ENCODE results near the gene GPC3. TPM values are rescaled to one million over a fixed set of nuclear protein-coding genes. Genes with fewer than 3 reads are reported as not detected.

GPC3 gene
- total RNA-seq, 4 donors from 2014 or later, result 4.9 to 10.9 (median 9.2) TPM

DNA sequence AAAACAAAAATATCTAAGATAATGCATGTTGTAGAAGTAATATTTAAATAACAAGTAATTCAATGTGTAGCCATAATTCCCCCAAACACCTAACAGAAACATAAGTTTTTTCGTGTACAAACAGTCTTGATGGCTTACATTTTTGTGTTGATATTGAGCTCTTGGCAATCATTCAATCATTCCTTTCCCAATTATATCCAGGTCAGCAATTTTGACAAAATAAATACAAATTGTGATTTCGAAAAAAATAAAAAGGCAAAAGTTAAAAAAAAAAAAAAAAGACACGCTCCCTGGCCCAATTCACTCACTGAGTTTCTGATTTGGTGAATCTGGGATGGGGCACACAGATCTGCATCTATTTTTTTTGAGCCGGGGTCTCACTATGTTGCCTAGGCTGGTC, 382.5 kb downstream of the GPC3 start:
- 82% methylated on average over 4 of the region's 4 CpGs for WGBS
- H3K4me3 ChIP-seq, result no peak overlapping the region
- no peak overlapping the region for H3K27ac ChIP-seq
- no peaks in the 10 kb centered on the region for H3K4me1 ChIP-seq
- no peak for TF ChIP-seq POLR2AphosphoS5 (IDR thresholded peaks at IDR 0.05)
- TF ChIP-seq, protein P1, sequence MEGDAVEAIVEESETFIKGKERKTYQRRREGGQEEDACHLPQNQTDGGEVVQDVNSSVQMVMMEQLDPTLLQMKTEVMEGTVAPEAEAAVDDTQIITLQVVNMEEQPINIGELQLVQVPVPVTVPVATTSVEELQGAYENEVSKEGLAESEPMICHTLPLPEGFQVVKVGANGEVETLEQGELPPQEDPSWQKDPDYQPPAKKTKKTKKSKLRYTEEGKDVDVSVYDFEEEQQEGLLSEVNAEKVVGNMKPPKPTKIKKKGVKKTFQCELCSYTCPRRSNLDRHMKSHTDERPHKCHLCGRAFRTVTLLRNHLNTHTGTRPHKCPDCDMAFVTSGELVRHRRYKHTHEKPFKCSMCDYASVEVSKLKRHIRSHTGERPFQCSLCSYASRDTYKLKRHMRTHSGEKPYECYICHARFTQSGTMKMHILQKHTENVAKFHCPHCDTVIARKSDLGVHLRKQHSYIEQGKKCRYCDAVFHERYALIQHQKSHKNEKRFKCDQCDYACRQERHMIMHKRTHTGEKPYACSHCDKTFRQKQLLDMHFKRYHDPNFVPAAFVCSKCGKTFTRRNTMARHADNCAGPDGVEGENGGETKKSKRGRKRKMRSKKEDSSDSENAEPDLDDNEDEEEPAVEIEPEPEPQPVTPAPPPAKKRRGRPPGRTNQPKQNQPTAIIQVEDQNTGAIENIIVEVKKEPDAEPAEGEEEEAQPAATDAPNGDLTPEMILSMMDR (IDR thresholded peaks at IDR 0.05), result no peak
- no peak for TF ChIP-seq EP300 (IDR thresholded peaks at IDR 0.05)
- TF ChIP-seq POLR2A (IDR thresholded peaks at IDR 0.05), result no peak
- DNase-seq (ENCODE audit: low spot score in 2 of 2), result no peak
- no peaks in the 10 kb centered on the region for H3K27me3 ChIP-seq
- H3K9me3 ChIP-seq, result no peaks in the 10 kb centered on the region
- H3K36me3 ChIP-seq, result no peaks in the 10 kb centered on the region

DNA sequence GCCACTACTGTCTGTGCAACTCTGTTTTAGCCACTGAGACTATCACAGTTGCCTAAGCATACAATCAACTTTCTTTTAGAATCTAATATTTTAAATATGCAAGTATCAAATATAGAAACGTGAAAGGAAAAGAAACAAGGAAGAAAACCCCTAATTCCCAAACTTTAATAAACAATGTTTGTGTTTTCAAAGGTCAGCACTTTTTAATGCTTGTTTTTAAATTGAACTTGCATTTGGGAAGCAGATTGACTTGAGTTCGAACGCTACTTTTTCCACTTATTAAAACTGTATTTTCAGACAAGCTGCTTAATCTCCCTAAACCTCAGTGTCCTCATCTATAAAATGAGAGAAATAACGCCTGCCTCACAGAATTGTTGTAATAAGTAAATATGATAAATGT, 384.3 kb downstream of the GPC3 start:
- Histone ChIP-seq H3K27ac (no peak overlapping the region), H3K4me3 (no peak overlapping the region), H3K4me1 (no peaks in the 10 kb centered on the region), H3K9me3 (no peaks in the 10 kb centered on the region), H3K27me3 (no peaks in the 10 kb centered on the region), H3K36me3 (no peaks in the 10 kb centered on the region)
- DNase-seq (ENCODE audit: low spot score in 2 of 2), result no peak
- 75% methylated on average over 4 of the region's 4 CpGs for WGBS
- TF ChIP-seq POLR2AphosphoS5 (IDR thresholded peaks at IDR 0.05) (no peak), POLR2A (IDR thresholded peaks at IDR 0.05) (no peak), EP300 (IDR thresholded peaks at IDR 0.05) (no peak)
- TF ChIP-seq, protein P1 (IDR thresholded peaks at IDR 0.05), result no peak

DNA sequence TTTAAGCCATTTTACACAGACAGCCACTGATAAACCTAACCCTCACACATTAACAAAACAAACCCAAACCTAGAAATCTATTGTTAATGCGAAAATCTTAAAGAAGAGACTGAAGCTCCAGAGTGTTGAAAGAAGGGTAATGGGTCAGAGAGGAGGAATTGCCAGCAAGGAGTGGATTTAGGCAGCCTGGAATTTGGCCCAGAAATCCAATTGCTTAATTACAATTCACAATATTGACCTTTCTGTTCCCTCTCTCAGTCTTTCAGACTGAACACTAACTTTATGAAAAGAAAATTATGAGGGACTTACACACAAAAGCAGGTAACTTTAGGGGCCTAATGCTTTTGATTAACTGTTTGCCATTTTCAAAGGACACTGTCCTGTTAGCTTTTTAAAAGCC, 384.9 kb downstream of the GPC3 start:
- no peaks in the 10 kb centered on the region for H3K27me3 ChIP-seq
- no peaks in the 10 kb centered on the region for H3K9me3 ChIP-seq
- 83% methylated on average over 1 of the region's 1 CpG for WGBS
- H3K27ac ChIP-seq, result no peak overlapping the region
- TF ChIP-seq, protein P1 (IDR thresholded peaks at IDR 0.05), result no peak
- TF ChIP-seq POLR2AphosphoS5 (IDR thresholded peaks at IDR 0.05), result no peak
- no peak for TF ChIP-seq EP300 (IDR thresholded peaks at IDR 0.05)
- no peak for TF ChIP-seq POLR2A (IDR thresholded peaks at IDR 0.05)
- no peaks in the 10 kb centered on the region for H3K4me1 ChIP-seq
- DNase-seq (ENCODE audit: low spot score in 2 of 2), result no peak
- H3K36me3 ChIP-seq, result no peaks in the 10 kb centered on the region
- no peak overlapping the region for H3K4me3 ChIP-seq

DNA sequence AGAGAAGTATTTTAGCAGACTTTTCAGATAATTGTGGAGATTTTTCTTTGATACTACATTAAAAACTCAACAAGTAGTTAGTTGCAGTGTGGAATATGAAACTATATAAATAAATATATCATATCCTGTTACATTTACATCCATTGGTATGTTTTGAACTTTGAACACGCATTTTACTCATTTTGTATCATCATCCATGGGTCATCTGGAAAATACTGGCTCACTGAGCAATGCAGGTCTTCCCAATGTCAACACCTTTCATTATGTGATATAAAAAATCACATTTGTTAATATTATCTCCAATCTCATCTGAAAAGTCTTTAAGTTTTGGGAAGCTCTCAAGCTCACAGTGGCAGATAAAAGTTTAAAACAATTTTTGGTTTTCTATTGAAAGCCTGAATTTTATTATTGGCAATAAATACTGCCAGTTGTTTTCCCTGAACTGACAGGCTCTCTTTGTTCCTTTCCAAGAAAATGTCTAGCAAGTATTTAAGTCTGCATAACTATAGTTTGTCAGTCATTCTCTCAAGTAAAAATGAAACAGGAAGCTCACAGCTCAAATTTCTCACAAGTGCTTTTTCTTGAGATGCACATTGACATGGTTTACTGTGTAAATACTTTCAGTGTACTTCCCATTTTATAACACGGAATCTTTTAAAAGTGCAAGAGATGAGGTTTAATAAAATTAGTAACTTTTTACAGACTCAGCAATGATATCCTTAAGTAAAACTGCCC, 386.6 kb downstream of the GPC3 start:
- Histone ChIP-seq H3K4me3 (no peak overlapping the region), H3K27me3 (no peaks in the 10 kb centered on the region), H3K9me3 (no peaks in the 10 kb centered on the region), H3K36me3 (no peaks in the 10 kb centered on the region), H3K27ac (no peak overlapping the region), H3K4me1 (no peaks in the 10 kb centered on the region)
- TF ChIP-seq POLR2AphosphoS5 (IDR thresholded peaks at IDR 0.05) (no peak), EP300 (IDR thresholded peaks at IDR 0.05) (no peak), POLR2A (IDR thresholded peaks at IDR 0.05) (no peak)
- TF ChIP-seq, protein P1 (IDR thresholded peaks at IDR 0.05), result no peak
- WGBS, result 54% methylated on average over 2 of the region's 2 CpGs
- DNase-seq (ENCODE audit: low spot score in 2 of 2), result no peak

DNA sequence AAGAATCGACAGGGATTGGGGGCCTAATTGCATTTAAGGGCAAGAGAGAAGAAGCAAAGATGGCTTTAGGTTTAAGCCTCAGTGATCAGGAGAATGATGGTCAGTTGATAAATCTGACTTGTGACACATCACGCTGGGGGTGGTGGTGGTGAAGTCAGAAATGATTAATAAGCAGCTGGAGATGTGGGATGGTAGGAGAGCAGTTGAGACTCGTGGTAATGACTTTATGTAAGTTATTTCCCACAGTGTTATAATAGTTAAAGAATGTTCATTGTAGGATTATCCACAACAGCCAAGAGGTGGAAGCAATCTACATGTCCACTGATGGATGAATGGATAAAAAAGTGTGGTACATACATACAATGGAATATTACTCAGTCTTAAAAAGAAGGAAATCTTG, 391.2 kb downstream of the GPC3 start:
- Histone ChIP-seq H3K27me3 (no peaks in the 10 kb centered on the region), H3K27ac (no peak overlapping the region), H3K4me3 (no peak overlapping the region), H3K36me3 (no peaks in the 10 kb centered on the region), H3K4me1 (no peaks in the 10 kb centered on the region), H3K9me3 (no peaks in the 10 kb centered on the region)
- 79% methylated on average over 3 of the region's 3 CpGs for WGBS
- TF ChIP-seq EP300 (IDR thresholded peaks at IDR 0.05) (no peak), POLR2AphosphoS5 (IDR thresholded peaks at IDR 0.05) (no peak), POLR2A (IDR thresholded peaks at IDR 0.05) (no peak)
- TF ChIP-seq, protein P1 (IDR thresholded peaks at IDR 0.05), result no peak
- DNase-seq (ENCODE audit: low spot score in 2 of 2), result no peak

All from suprapubic skin (tissue), 4 donors.